K562 treated with DMSO at 1 percent for 12 hours (cell line): ENCODE data around the gene CPA2. TPM values are rescaled to one million over a fixed set of nuclear protein-coding genes. Genes with fewer than 3 reads are reported as not detected.

Source experiments
- total RNA-seq: library from RNA; unstranded; fragments of 300-600 nt; gene quantifications from 2 replicates; pipeline ENCODE4 v1.2.3, GENCODE V29; 2022; ENCODE audit not compliant: insufficient read depth

Gene CPA2
- not detected in 2 replicates for total RNA-seq

GRCh38 chr7:130266258-130266960 lies at the start of gene CPA2:
TSS of gene CPA2 (plus strand) at chr7:130266863. CDS start at chr7:130266882, 19 bp downstream.

DNA sequence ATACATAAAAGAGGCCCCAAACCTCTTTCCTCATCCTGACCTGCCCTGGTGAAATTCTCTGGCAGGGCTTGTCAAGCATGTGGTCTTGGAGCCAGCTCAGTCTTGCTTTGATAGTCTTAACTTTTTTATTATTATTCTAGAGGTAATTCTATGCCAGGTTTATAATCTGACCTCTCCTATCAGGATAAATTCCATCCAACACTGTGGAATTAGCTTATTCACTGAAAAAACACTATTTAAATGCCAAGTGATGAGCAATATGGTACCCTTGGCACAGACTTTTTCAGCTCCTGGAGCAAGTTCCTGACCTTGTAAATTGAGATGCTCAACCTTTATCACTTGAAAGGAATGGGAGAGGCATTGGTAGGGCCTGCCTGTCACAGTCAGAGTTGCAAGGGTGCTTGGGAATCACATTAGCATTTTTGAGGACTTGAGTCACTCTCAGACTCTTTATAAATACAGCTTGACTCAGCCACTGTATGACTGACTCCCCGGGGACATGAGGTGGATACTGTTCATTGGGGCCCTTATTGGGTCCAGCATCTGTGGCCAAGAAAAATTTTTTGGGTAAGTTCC lies 26.1 kb downstream of the CPA2 start, which contains the start of gene CPA4:
Gene CPA4, plus strand, starts transcription at position 480 of the 576 bp plus-strand sequence. Its CDS starts 20 bp downstream, at position 500.

Other genes starting within 250 kb of the CPA2 start
- 34.9 and 48.7 TPM in 2 replicates for gene ZC3HC1, start 215.5 kb upstream of the CPA2 start, total RNA-seq
- gene KLHDC10, start 196.3 kb upstream of the CPA2 start, total RNA-seq: 6.2 and 25.8 TPM in 2 replicates
- 12.7 and 40.2 TPM in 2 replicates for gene TMEM209, start 61.5 kb upstream of the CPA2 start, total RNA-seq
- not detected in 2 replicates for gene SSMEM1, start 59.0 kb upstream of the CPA2 start, total RNA-seq
- gene CPA4, start 26.3 kb downstream of the CPA2 start, total RNA-seq: not detected in 2 replicates
- gene CPA5, start 78.0 kb downstream of the CPA2 start, total RNA-seq: 0.64 TPM in 1 of 2 replicates, not detected in the other
- gene CPA1, start 113.6 kb downstream of the CPA2 start, total RNA-seq: not detected in 2 replicates
- gene CEP41, start 174.2 kb downstream of the CPA2 start, total RNA-seq: 2.5 and 5.3 TPM in 2 replicates
- not detected in 2 replicates for gene MEST, start 225.2 kb downstream of the CPA2 start, total RNA-seq